Ishikawa (cell line): Measurements from ENCODE around the gene SLC16A3.

ENCODE experiments used
- CEBPB ChIP-seq: IDR thresholded peaks from 2 replicates; pipeline ENCODE4 v1.6.1; 2012
- CREB1 ChIP-seq: IDR thresholded peaks from 2 replicates; pipeline ENCODE4 v1.6.1; 2012; ENCODE audit warnings: low read depth
- EGR1 ChIP-seq: IDR thresholded peaks from 2 replicates; pipeline ENCODE4 v1.6.1; 2012
- EP300 ChIP-seq: IDR thresholded peaks from 2 replicates; pipeline ENCODE4 v1.6.1; 2012; ENCODE audit warnings: borderline replicate concordance
- FOXM1 ChIP-seq: IDR thresholded peaks from 2 replicates; pipeline ENCODE4 v1.6.1; 2012; ENCODE audit warnings: low read depth, borderline replicate concordance
- MAX ChIP-seq: IDR thresholded peaks from 2 replicates; pipeline ENCODE4 v1.6.1; 2012
- NFIC ChIP-seq: IDR thresholded peaks from 2 replicates; pipeline ENCODE4 v1.6.1; 2012
- RAD21 ChIP-seq: IDR thresholded peaks from 2 replicates; pipeline ENCODE4 v1.6.1; 2012; ENCODE audit warnings: low read depth
- REST ChIP-seq: IDR thresholded peaks from 2 replicates; pipeline ENCODE4 v1.6.1; 2012; ENCODE audit warnings: low read depth, mild to moderate bottlenecking
- TAF1 ChIP-seq: IDR thresholded peaks from 2 replicates; pipeline ENCODE4 v1.6.1; 2012; ENCODE audit warnings: low read depth, mild to moderate bottlenecking
- TCF12 ChIP-seq: IDR thresholded peaks from 2 replicates; pipeline ENCODE4 v1.6.1; 2012; ENCODE audit warnings: low read depth
- TEAD4 ChIP-seq: IDR thresholded peaks from 2 replicates; pipeline ENCODE4 v1.6.1; 2012
- USF1 ChIP-seq: IDR thresholded peaks from 2 replicates; pipeline ENCODE4 v1.6.1; 2012
- YY1 ChIP-seq: IDR thresholded peaks from 2 replicates; pipeline ENCODE4 v1.6.1; 2012; ENCODE audit warnings: low read depth
- ZBTB7A ChIP-seq: IDR thresholded peaks from 2 replicates; pipeline ENCODE4 v1.6.1; 2012; ENCODE audit warnings: low read depth

Gene SLC16A3

GRCh38 chr17:82194765-82195164 is 34.1 kb upstream of the SLC16A3 start:
- TF ChIP-seq ZBTB7A (no peak), TEAD4 (no peak), NFIC (no peak), RAD21 (no peak), TAF1 (no peak), REST (no peak)

GRCh38 chr17:82195675-82196672 is 32.9 kb upstream of the SLC16A3 start:
- no peak for TF ChIP-seq CREB1
- no peak for TF ChIP-seq FOXM1
- no peak for TF ChIP-seq TAF1
- no peak for TF ChIP-seq EP300
- TF ChIP-seq TEAD4: no peak
- TF ChIP-seq MAX: no peak
- no peak for TF ChIP-seq ZBTB7A
- TF ChIP-seq EGR1: no peak
- no peak for TF ChIP-seq NFIC
- TF ChIP-seq REST: no peak
- TF ChIP-seq USF1: no peak
- TF ChIP-seq YY1: no peak
- TF ChIP-seq CEBPB: no peak
- no peak for TF ChIP-seq RAD21
- TF ChIP-seq TCF12: no peak

- no peak for TF ChIP-seq YY1
- no peak for TF ChIP-seq FOXM1
- no peak for TF ChIP-seq CREB1
- TF ChIP-seq REST: no peak
- no peak for TF ChIP-seq ZBTB7A
- TF ChIP-seq MAX: no peak
- no peak for TF ChIP-seq NFIC
- no peak for TF ChIP-seq TCF12
- no peak for TF ChIP-seq EP300
- no peak for TF ChIP-seq CEBPB
- TF ChIP-seq EGR1: no peak
- no peak for TF ChIP-seq USF1
- TF ChIP-seq TEAD4: no peak
- TF ChIP-seq TAF1: no peak
- TF ChIP-seq RAD21: no peak
Observed at GRCh38 chr17:82198092-82198491, 30.8 kb upstream of the SLC16A3 start.

GRCh38 chr17:82199496-82199895 is 29.3 kb upstream of the SLC16A3 start:
- TF ChIP-seq EGR1 (no peak), ZBTB7A (no peak), FOXM1 (no peak), REST (no peak), NFIC (no peak), TCF12 (no peak), RAD21 (no peak), TEAD4 (no peak), TAF1 (no peak), MAX (no peak), CREB1 (no peak), EP300 (no peak), CEBPB (no peak), YY1 (no peak), USF1 (no peak)
